Testis (tissue), 2 donors: ENCODE results near the gene CTSC.

Experiments used
- POLR2A ChIP-seq: fragments of 450-650 bp; IDR thresholded peaks from one replicate; pipeline ENCODE4 v1.6.1; 2017; ENCODE audit warnings: antibody characterized with exemption, mild to moderate bottlenecking, moderate library complexity
- TF ChIP-seq, protein P1 (sequence below), 3 experiments: fragments of 450-650 bp in 2 of 3; fragments of 200-600 bp in 1 of 3; sonication (generic) in 1 of 3; IDR thresholded peaks; one replicate each; pipeline ENCODE4 v1.5.1; 2016 to 2019; ENCODE audit warnings: antibody characterized with exemption in 3 of 3, mild to moderate bottlenecking in 2 of 3, moderate library complexity in 1 of 3

GRCh38 chr11:88303037-88303436 lies 34.5 kb downstream of the CTSC start:
- TF ChIP-seq, protein P1, sequence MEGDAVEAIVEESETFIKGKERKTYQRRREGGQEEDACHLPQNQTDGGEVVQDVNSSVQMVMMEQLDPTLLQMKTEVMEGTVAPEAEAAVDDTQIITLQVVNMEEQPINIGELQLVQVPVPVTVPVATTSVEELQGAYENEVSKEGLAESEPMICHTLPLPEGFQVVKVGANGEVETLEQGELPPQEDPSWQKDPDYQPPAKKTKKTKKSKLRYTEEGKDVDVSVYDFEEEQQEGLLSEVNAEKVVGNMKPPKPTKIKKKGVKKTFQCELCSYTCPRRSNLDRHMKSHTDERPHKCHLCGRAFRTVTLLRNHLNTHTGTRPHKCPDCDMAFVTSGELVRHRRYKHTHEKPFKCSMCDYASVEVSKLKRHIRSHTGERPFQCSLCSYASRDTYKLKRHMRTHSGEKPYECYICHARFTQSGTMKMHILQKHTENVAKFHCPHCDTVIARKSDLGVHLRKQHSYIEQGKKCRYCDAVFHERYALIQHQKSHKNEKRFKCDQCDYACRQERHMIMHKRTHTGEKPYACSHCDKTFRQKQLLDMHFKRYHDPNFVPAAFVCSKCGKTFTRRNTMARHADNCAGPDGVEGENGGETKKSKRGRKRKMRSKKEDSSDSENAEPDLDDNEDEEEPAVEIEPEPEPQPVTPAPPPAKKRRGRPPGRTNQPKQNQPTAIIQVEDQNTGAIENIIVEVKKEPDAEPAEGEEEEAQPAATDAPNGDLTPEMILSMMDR (IDR thresholded peaks at IDR 0.05): no peak
- TF ChIP-seq POLR2A: no peak
